ENCODE measurements around the gene OR56A5.
A peak's percentile ranks its signal among the peaks of the same experiment; 100 is the strongest.

DNA sequence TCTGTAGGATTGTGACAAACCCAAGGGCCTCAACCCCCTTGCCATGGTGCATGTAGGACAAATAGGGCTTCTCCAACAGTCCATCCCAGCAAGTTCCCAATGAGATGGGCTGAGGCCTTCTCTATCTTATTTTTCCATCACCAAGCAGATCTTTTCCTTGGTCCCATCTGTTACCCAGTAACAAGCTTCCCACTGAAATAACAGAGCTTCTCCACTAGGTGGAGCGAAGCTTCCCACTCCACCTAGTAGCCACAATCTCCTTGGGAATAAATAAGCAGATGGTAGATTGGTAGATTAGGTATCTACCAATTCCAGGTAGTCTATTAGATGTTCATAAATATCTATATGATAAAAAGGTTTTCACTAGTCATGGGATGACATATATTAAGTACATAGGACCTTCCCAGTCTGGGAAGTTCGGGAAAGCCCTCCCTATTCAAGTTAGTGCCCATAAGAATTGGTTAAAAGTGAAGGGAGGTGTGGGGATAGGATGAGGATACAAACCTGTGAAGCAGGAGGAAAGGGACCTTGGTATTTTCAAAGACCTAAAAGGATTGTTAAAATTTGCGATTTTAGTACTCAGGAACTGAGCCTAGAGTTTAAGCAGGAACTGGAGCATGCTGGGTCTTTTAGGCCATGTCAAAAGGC lies 24.4 kb upstream of the OR56A5 start:
- TF ChIP-seq CTCF (IDR thresholded peaks at IDR 0.05) (peak in 1 of 4 experiments; percentile 21), EP300 (IDR thresholded peaks at IDR 0.05) (no peak), POLR2A (IDR thresholded peaks at IDR 0.05) (no peak), POLR2AphosphoS5 (IDR thresholded peaks at IDR 0.05) (no peak)
